HepG2 (cell line): Measurements from ENCODE around the gene FAAP20. TPM values are rescaled to one million over a fixed set of nuclear protein-coding genes. Genes with fewer than 3 reads are reported as not detected.
A peak's percentile ranks its signal among the peaks of the same experiment; 100 is the strongest.

Source experiments
- AHR ChIP-seq: IDR thresholded peaks from 2 replicates; pipeline ENCODE4 v1.6.1; 2018; ENCODE audit warnings: missing genetic modification reagents, missing compliant biosample characterization
- BHLHE40 ChIP-seq: IDR thresholded peaks from 2 replicates; pipeline ENCODE4 v1.6.1; 2011; ENCODE audit warnings: low read length, improper control_type of control experiment
- DNMT3B ChIP-seq: conservative IDR thresholded peaks from 2 replicates; pipeline ENCODE4 v1.6.1; 2016; ENCODE audit warnings: missing biosample characterization, control low read depth
- HIVEP1 ChIP-seq: sonication (generic); formaldehyde crosslinking; IDR thresholded peaks from 2 replicates; pipeline ENCODE4 v1.4.0; 2020; ENCODE audit warnings: mild to moderate bottlenecking, missing genetic modification reagents
- HMG20A ChIP-seq: IDR thresholded peaks from 2 replicates; pipeline ENCODE4 v1.6.1; 2016; ENCODE audit warnings: borderline replicate concordance
- RARA ChIP-seq: IDR thresholded peaks from 2 replicates; pipeline ENCODE4 v1.6.1; 2016; ENCODE audit warnings: missing genetic modification reagents, missing compliant biosample characterization
- SIX1 ChIP-seq: sonication (generic); formaldehyde crosslinking; IDR thresholded peaks from 2 replicates; pipeline ENCODE4 v1.4.0; 2020; ENCODE audit warnings: missing genetic modification reagents, borderline replicate concordance
- SMC3 ChIP-seq: IDR thresholded peaks from 2 replicates; pipeline ENCODE4 v1.6.1; 2011; ENCODE audit warnings: low read length, improper control_type of control experiment
- ZFP1 ChIP-seq: IDR thresholded peaks from 2 replicates; pipeline ENCODE4 v1.6.1; 2016
- ZNF12 ChIP-seq: sonication (generic); formaldehyde crosslinking; IDR thresholded peaks from 2 replicates; pipeline ENCODE4 v1.5.0; 2020; ENCODE audit warnings: missing genetic modification reagents
- ZNF335 ChIP-seq: sonication (generic); formaldehyde crosslinking; IDR thresholded peaks from 2 replicates; pipeline ENCODE4 v1.4.0; 2020; ENCODE audit warnings: missing genetic modification reagents
- ZNF468 ChIP-seq: sonication (generic); formaldehyde crosslinking; IDR thresholded peaks from 2 replicates; pipeline ENCODE4 v1.8.0; 2022; ENCODE audit warnings: mild to moderate bottlenecking, moderate library complexity, missing genetic modification reagents
- ZNF749 ChIP-seq: sonication (generic); formaldehyde crosslinking; IDR thresholded peaks from 2 replicates; pipeline ENCODE4 v1.8.0; 2022; ENCODE audit warnings: mild to moderate bottlenecking, missing genetic modification reagents, moderate library complexity, borderline replicate concordance
- polyA plus RNA-seq, 8 experiments: library from polyadenylated mRNA; depleted of rRNA in 3 of 8; stranded (reverse) in 7 of 8; unstranded in 1 of 8; fragments of >200 nt; fragmentation: Illumina TruSeq in 4 of 8; extraction: Trizol in 4 of 8; gene quantifications; 2 replicates each; pipeline versions ENCODE4 v1.2.1 to v1.2.3, GENCODE V29; 2011 to 2016; ENCODE audit warnings: low read depth in 4 of 8, missing spikeins in 1 of 8, mixed read lengths in 1 of 8; ENCODE audit not compliant: insufficient read depth in 1 of 8
- total RNA-seq, 5 experiments: library from RNA; depleted of rRNA; stranded (reverse); fragments of >200 nt; fragmentation: Illumina TruSeq; extraction: Trizol; gene quantifications; 2 replicates each; pipeline ENCODE4 v1.2.3, GENCODE V29; 2016; ENCODE audit warnings: low read depth in 1 of 5
- TF ChIP-seq, protein P1 (sequence below): sonication (generic); formaldehyde crosslinking; IDR thresholded peaks from 2 replicates; pipeline ENCODE4 v1.4.0; 2020; ENCODE audit warnings: low read depth, mild to moderate bottlenecking, missing genetic modification reagents
- TF ChIP-seq, protein P2 (sequence below): sonication (generic); formaldehyde crosslinking; IDR thresholded peaks from 2 replicates; pipeline ENCODE4 v1.8.1; 2023; ENCODE audit warnings: mild to moderate bottlenecking, missing genetic modification reagents
- TF ChIP-seq, protein P3 (sequence below): sonication (generic); formaldehyde crosslinking; IDR thresholded peaks from 2 replicates; pipeline ENCODE4 v1.5.1; 2020; ENCODE audit warnings: mild to moderate bottlenecking, missing genetic modification reagents, borderline replicate concordance
- TF ChIP-seq, protein P4 (sequence below): IDR thresholded peaks from 2 replicates; pipeline ENCODE4 v1.6.1; 2016; ENCODE audit warnings: mild to moderate bottlenecking, missing biosample characterization, missing genetic modification reagents
- TF ChIP-seq, protein P5 (sequence below): fragments of 450-650 bp; IDR thresholded peaks from 2 replicates; pipeline ENCODE4 v1.6.1; 2017
- TF ChIP-seq, protein P6 (sequence below): sonication (generic); formaldehyde crosslinking; IDR thresholded peaks from 2 replicates; pipeline ENCODE4 v1.4.0; 2020; ENCODE audit warnings: missing genetic modification reagents

Gene FAAP20
- total and polyA plus RNA-seq, 2 of the 13 experiments (the other 11 are each of a cell fraction or from before 2014, with no cell fraction given): 9.6 to 10.8 TPM

DNA sequence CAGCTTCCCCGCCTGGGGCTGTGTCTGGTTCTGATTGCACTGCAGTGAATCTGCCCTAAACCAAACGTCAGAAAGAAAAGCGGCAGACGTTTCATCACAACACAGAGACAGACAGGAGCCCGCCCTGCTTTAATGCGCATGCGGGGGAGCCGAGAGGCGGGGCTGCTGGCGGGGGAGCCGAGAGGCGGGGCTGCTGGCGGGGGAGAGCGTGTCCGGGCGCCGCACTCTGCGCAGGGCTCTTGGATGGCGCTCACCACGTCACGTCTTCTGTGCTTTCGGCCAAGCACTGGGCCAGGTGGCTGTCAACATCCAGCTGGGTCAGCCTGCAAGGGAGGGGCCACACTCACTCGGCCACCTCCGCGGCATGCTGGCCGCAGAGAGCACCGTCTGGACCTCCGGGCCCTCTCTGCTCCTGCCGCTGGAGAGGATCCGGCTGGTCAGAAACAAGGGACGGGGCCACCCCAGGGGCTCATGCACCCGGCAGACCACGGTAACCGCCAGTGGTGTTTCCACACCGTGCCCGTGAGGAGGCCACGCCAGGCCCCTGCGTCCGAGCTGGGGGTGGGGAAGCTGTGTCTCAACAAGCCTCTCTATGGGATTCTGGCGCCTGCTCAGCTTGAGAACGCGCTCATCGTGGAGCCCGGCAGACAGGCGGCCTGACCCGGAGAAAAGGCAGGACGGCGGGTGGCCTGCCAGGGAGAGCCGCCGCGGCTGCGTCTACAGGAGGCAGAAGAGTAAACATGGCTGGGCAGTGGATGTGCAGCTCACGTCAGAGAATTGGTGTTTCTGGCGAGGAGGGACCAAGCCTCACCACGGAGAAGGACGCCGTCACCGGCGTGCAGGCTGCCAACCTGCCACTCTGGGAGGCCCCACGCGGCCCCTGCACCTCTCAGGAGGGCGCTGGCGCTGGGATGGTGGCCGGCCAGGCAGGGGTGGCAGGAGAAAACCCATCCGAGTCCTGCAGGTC, 4.8 kb downstream of the FAAP20 start (continued):
- TF ChIP-seq RARA: peak; percentile 21; the same call in 1 of the 2 replicates
- TF ChIP-seq DNMT3B: no peak
- TF ChIP-seq HIVEP1 (CRISPR knock-in tag): no peak; the same call in none of the 2 replicates
- TF ChIP-seq ZNF749 (CRISPR knock-in tag): no peak
- TF ChIP-seq SIX1 (CRISPR knock-in tag): no peak
- TF ChIP-seq BHLHE40: no peak
- TF ChIP-seq, protein P1, sequence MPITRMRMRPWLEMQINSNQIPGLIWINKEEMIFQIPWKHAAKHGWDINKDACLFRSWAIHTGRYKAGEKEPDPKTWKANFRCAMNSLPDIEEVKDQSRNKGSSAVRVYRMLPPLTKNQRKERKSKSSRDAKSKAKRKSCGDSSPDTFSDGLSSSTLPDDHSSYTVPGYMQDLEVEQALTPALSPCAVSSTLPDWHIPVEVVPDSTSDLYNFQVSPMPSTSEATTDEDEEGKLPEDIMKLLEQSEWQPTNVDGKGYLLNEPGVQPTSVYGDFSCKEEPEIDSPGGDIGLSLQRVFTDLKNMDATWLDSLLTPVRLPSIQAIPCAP (CRISPR knock-in tag): no peak
- TF ChIP-seq, protein P2, sequence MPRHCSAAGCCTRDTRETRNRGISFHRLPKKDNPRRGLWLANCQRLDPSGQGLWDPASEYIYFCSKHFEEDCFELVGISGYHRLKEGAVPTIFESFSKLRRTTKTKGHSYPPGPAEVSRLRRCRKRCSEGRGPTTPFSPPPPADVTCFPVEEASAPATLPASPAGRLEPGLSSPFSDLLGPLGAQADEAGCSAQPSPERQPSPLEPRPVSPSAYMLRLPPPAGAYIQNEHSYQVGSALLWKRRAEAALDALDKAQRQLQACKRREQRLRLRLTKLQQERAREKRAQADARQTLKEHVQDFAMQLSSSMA (CRISPR knock-in tag): no peak
- TF ChIP-seq, protein P3, sequence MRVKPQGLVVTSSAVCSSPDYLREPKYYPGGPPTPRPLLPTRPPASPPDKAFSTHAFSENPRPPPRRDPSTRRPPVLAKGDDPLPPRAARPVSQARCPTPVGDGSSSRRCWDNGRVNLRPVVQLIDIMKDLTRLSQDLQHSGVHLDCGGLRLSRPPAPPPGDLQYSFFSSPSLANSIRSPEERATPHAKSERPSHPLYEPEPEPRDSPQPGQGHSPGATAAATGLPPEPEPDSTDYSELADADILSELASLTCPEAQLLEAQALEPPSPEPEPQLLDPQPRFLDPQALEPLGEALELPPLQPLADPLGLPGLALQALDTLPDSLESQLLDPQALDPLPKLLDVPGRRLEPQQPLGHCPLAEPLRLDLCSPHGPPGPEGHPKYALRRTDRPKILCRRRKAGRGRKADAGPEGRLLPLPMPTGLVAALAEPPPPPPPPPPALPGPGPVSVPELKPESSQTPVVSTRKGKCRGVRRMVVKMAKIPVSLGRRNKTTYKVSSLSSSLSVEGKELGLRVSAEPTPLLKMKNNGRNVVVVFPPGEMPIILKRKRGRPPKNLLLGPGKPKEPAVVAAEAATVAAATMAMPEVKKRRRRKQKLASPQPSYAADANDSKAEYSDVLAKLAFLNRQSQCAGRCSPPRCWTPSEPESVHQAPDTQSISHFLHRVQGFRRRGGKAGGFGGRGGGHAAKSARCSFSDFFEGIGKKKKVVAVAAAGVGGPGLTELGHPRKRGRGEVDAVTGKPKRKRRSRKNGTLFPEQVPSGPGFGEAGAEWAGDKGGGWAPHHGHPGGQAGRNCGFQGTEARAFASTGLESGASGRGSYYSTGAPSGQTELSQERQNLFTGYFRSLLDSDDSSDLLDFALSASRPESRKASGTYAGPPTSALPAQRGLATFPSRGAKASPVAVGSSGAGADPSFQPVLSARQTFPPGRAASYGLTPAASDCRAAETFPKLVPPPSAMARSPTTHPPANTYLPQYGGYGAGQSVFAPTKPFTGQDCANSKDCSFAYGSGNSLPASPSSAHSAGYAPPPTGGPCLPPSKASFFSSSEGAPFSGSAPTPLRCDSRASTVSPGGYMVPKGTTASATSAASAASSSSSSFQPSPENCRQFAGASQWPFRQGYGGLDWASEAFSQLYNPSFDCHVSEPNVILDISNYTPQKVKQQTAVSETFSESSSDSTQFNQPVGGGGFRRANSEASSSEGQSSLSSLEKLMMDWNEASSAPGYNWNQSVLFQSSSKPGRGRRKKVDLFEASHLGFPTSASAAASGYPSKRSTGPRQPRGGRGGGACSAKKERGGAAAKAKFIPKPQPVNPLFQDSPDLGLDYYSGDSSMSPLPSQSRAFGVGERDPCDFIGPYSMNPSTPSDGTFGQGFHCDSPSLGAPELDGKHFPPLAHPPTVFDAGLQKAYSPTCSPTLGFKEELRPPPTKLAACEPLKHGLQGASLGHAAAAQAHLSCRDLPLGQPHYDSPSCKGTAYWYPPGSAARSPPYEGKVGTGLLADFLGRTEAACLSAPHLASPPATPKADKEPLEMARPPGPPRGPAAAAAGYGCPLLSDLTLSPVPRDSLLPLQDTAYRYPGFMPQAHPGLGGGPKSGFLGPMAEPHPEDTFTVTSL (CRISPR knock-in tag): peak; percentile 28; the same call in 1 of the 2 replicates
- TF ChIP-seq ZNF12 (CRISPR knock-in tag): no peak
- TF ChIP-seq, protein P4, sequence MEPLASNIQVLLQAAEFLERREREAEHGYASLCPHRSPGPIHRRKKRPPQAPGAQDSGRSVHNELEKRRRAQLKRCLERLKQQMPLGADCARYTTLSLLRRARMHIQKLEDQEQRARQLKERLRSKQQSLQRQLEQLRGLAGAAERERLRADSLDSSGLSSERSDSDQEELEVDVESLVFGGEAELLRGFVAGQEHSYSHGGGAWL (CRISPR knock-in tag): no peak
- no peak for TF ChIP-seq ZNF335 (CRISPR knock-in tag)
- no peak for TF ChIP-seq ZFP1
- TF ChIP-seq, protein P5, sequence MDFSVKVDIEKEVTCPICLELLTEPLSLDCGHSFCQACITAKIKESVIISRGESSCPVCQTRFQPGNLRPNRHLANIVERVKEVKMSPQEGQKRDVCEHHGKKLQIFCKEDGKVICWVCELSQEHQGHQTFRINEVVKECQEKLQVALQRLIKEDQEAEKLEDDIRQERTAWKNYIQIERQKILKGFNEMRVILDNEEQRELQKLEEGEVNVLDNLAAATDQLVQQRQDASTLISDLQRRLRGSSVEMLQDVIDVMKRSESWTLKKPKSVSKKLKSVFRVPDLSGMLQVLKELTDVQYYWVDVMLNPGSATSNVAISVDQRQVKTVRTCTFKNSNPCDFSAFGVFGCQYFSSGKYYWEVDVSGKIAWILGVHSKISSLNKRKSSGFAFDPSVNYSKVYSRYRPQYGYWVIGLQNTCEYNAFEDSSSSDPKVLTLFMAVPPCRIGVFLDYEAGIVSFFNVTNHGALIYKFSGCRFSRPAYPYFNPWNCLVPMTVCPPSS: no peak
- TF ChIP-seq SMC3: no peak
- no peak for TF ChIP-seq ZNF468
- no peak for TF ChIP-seq HMG20A
- TF ChIP-seq, protein P6, sequence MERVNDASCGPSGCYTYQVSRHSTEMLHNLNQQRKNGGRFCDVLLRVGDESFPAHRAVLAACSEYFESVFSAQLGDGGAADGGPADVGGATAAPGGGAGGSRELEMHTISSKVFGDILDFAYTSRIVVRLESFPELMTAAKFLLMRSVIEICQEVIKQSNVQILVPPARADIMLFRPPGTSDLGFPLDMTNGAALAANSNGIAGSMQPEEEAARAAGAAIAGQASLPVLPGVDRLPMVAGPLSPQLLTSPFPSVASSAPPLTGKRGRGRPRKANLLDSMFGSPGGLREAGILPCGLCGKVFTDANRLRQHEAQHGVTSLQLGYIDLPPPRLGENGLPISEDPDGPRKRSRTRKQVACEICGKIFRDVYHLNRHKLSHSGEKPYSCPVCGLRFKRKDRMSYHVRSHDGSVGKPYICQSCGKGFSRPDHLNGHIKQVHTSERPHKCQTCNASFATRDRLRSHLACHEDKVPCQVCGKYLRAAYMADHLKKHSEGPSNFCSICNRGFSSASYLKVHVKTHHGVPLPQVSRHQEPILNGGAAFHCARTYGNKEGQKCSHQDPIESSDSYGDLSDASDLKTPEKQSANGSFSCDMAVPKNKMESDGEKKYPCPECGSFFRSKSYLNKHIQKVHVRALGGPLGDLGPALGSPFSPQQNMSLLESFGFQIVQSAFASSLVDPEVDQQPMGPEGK (CRISPR knock-in tag): peak; percentile 81
- 0 out of 2 replicates have a peak, but pooled peaks have one; percentile 17 for TF ChIP-seq AHR
